ENCODE measurements around the gene GAB3. TPM values are rescaled to one million over a fixed set of nuclear protein-coding genes. Genes with fewer than 3 reads are reported as not detected.

Gene GAB3, protein sequence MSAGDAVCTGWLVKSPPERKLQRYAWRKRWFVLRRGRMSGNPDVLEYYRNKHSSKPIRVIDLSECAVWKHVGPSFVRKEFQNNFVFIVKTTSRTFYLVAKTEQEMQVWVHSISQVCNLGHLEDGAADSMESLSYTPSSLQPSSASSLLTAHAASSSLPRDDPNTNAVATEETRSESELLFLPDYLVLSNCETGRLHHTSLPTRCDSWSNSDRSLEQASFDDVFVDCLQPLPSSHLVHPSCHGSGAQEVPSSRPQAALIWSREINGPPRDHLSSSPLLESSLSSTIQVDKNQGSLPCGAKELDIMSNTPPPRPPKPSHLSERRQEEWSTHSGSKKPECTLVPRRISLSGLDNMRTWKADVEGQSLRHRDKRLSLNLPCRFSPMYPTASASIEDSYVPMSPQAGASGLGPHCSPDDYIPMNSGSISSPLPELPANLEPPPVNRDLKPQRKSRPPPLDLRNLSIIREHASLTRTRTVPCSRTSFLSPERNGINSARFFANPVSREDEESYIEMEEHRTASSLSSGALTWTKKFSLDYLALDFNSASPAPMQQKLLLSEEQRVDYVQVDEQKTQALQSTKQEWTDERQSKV
- polyA plus RNA-seq (ENCODE audit: insufficient read length in 10 of 10): 10 to 100 TPM in 1 of 10 donors, 1 to 10 TPM in 9; 3.2 to 11.3 (median 5.8) TPM
- long read RNA-seq, donor 1, partial matches to known transcripts: 0 of 1 reads
- long read RNA-seq, donor 1, other reads (novel, unspliced or antisense): 0 of 1 reads
- long read RNA-seq, donor 2: 0 reads
- long read RNA-seq, donor 3: 0 reads
- long read RNA-seq, donor 4: 0 reads
- long read RNA-seq, donor 5, partial matches to known transcripts: 0 of 1 reads
- long read RNA-seq, donor 5, other reads (novel, unspliced or antisense): 0 of 1 reads
- long read RNA-seq, donor 6, partial matches to known transcripts: 0 of 2 reads
- long read RNA-seq, donor 6, other reads (novel, unspliced or antisense): 0 of 2 reads
- long read RNA-seq, donor 7, partial matches to known transcripts: 0 of 1 reads
- long read RNA-seq, donor 7, other reads (novel, unspliced or antisense): 0 of 1 reads
- long read RNA-seq, donor 8: 0 reads
- long read RNA-seq, donor 9, partial matches to known transcripts: 0 of 2 reads
- long read RNA-seq, donor 9, other reads (novel, unspliced or antisense): 0 of 2 reads

DNA sequence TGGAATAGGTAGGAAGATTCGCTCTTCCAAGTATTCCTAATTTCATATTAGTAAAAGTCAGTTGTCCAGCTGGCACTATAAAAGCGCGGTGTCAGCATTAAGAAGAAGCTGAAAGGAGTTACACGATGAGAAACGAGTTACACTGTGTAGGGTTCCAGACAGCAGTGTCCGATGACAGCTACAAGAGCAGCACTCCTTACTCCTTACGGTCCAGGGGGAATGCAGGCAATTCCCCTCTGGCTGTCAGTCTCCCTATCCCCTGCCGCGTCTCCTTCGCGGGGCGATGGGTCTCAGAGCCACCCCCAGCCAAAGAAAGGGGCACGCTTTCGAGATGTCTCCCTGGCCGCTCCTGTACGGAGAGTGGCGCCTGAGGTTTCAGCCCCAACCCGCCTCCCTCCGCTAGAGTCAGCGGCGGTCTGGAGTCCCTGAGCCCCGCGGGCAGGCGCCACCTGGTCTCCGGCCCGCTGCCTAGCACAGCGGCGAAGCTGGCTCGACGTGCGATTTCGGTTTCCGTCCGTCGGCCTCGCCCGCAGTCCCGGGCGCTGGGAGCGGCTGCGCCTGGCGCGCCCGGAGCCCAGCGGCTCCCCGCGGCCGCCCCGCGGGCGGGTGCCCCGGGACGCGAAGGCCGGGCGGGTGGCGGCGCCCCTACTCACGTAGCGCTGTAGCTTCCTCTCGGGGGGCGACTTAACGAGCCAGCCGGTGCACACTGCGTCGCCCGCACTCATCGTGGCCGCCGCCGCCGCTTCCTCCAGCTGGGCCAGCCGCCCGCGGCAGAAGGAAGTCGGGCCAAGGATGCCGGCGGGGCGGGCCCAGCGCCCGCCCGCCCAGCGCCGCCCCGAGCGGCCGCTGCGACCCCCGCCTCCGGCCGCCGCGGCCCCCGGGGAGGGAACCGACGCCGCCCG, at the start of gene GAB3:
TSS of gene GAB3 (minus strand) at position 777 of the 902 bp plus-strand sequence. CDS start at position 725, 52 bp downstream.
- DNase-seq: peak in 1 of 3 donors; percentile 75

DNA sequence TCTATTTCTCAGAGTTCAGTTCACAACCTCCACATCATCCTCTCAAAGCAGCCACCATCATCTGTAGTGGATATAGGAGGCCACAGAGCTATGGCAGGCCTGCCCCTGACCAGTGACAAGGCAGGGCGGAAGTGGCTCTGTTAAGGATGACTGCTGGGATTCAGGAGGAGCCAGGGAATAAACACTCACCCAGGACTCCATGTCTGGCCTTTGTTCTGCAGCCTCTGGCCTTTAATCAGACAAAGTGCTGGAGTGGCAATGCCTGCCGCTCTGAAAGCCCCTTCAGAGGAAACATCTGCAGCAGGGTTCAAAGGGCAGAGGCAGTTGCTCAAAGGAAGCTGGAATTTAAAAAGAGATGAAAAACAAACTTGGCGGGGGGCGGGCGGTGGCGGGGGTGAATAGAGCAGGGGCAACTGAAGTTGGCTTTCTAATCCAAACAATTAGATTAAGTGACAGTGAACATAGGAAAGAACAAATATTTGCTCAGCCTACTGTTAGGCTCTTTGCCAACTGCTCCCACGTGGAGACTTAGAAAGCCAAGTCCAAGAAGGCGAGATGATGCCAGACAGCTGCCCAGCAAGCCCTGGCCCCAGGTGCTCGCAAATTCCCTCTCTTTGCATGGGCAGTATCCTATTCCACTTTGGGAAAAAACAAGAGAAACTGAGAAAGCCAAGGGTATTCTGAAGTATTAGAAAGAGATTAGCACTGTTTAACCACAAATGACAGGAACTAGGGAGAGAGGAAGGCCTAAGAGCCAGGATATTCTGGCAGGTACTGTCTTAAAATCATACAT, 48.9 kb upstream of the GAB3 start:
- DNase-seq: no peak

DNA sequence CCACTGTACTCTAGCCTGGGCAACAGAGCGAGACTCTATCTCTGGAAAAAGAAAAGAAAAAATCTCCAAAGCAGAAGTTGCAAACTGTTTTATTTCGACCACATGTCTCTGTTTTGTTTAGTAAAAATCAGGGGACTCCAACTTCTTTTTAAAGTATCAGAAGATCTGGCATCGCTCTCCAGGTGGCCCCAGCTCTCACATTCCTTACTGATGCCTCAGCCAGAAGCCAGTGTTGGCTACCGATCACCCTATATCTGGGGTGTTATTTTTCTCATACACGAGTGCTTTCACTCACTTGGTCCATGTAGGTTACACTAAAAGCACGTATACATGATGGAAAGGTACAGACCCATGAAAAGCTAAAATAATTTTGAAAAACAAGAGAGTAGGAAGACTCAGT, 46.1 kb upstream of the GAB3 start:
- no peak for DNase-seq

DNA sequence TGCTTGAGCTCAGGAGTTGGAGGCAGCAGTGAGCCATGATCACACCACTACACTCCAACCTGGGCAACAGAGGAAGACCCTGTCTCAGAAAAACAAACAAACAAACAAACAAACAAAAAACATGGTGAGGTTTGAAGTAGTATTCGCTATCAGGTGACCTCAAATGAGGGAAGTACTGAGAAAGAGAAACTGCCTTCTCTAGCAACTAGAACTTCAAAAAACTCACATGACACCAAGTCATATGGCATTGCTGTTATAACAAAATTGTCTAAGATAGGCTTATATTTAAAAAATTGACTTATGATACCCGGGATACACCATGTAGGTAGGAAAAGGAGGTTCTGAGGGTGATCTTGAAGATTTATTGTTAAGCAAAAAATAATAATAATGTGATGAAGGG, 44.1 kb upstream of the GAB3 start:
- no peak for DNase-seq

DNA sequence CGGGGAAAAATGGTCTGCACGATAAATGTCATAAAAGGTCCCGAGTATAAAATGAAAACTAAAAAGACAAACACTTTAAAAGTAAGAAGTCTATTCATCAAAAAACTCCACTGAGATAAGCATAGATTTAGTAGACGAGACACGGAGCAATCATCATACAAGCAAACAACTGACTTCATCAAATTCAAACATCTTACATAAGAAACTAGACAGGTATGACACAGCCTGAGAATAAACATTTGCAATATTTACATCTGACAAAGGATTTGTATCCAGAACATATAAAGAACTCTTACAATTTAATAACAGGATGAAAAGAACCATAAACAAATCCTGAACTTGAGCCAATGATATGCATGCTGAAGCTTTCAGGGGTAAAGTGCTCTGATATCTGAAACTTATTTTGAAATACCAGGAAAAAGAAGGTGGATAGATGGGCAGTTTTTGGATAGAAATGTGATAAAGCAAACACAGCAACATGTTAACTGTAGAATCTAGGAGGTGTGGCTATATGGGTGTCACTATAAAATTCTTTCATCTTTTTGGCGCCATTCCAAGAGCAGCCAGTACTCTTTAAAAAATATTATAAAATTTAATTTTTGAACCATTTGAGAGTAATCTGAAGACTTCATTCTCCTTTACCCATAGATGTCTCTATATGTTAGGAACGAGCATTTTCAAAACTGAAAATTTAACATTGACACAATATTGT, 42.4 kb upstream of the GAB3 start:
- no peak for DNase-seq

DNA sequence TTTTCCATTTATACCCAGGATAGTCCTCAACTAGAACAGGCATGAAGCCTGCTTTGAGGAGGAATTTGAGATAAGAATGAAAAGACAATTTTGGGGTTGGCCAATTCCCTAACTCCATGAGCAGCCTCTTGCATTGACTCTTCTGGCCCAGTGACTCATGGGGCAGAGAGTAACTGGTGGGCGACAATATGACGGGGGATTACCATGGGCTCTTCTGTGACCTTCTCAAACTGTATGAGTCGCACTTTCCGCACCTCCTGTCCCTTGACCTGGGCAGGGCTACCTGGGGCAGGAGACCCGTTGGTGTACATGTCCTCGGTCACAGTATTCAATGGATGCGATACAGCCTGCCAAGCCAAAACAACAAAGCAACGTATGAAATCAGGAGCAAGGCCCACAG, 41.1 kb upstream of the GAB3 start:
- DNase-seq: no peak

DNA sequence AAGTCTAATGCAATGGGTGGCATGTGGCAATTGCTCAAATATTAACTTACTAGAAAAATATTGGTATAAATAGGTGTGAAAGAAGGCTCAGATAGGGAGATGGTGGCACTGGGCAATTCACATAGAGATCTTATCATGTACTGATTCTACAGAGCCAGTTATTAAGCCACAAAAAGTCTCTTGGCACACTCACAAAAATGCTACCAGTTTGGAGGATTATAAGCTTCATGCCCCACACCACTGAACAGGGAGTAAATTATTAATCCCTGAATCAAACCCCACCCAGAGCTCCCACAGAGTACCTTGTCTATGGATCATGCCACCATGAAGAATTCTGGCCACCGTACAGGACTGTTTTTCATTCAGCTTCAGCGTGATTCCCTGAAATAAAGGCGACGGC, 40.6 kb upstream of the GAB3 start:
- no peak for DNase-seq

DNA sequence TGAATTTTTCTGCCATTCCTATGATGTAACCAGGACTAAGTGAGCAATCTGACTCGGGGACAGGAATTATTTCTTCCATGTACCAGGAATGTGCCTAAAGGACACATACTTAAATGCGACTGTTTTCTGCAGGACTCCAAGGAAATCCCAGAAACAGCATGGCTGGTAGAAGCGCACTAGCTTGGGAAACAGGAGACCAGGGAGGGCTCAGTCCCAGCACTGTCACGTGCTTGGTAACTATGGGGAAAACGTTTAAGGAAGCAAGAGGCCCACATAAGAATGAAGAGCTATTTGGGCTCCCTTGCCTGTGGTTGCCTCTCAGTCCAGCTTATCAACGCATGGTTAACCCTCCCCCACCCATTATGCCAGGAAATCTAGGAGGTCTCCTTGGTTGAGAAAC, 34.8 kb upstream of the GAB3 start:
- DNase-seq: no peak

DNA sequence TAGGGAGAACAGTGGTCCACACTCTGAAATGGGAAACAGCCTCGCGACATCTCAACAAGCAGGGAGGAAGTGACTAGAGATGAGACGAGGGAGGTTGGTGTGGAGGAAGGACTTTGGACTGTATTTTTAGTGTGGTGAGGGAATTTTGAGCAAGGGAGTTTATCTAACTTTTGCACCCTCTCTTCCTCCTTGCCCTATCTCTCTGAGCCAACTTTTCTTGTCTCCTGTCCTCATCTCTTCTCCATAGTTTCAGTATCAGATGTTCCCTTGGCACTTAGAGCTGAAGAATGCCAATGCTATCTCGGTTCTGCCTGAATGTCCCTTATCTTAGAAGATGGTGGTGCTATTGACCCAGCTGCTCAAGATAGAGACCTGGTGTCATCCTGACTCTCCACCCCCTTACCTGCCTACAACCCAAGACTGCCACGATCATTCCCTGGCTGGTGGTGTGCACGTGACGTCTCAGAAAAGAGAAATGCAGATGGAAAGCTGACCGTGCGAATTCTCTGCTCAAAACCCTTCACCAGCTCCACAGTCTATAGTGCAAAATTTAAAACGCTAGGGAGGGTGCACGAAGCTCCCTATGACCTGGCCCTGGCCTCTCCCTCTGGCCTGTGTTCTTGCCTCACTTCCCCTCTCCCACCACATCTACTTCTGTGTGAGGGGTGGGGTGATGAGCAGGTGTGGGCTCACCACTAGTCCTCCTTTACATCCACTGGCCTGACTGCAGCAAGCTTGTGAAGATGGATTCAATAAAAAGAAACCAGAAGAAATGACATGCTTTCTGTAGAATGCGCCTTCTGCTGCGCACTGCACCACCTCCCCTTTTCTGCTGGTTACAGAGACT, 33.5 kb upstream of the GAB3 start:
- DNase-seq: no peak

DNA sequence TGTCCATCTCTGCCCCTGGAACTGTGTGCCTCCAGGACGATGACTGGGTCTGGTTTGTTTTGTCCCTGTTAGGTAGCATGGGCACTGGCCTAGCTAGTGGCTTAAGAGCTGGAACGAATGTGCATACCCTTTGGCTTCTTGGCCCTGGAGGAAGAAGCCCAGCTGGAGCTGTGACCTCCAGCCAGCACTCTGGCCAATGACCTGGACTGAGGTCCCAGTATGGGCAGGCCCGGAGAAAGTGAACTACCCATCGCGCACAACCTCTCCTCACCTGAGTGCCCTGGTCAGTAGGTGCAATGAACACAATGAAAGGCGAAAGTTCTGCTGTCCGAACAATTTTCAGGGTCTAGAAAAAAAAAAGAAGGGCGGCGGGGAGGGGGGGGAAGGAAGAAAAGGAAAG, 30.1 kb upstream of the GAB3 start:
- DNase-seq: no peak

DNA sequence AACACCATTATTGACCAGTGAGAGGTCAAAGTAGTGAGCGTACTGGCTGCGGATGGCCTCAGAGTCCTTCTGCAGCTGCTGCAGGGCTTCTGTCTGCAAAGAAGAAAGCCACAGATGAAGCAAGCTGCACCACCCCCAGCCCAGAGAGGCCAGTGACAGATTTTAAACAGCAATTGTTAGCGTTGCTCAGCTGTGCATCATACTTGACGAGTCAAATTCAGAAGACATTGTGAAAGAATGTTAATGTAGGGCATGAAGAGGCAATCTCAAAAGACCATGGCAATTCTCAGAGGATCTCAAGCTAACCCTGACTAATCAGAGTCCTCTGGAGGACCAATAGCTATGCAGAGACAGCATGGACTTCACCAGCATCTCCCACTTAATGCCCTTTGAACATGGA, 28.4 kb upstream of the GAB3 start:
- no peak for DNase-seq

DNA sequence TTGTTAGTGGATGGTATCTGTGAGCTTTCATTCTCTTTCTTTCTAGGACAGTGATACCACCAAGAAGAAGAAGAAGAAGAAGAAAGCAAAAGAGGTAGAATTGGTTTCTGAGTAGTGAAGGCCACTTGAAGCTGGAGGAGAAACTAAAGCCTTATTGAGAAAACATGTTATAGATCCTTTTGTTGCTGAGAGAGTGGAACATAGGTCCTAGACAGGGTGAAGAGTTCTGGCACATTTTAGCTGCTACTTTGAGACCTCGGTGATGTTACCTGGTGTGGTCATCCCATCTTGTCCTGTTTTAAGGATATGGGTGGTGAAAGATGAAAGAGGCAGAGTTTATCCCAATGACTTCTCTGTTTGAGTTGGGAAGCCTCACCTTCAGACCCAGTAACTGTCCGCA, 25.9 kb upstream of the GAB3 start:
- no peak for DNase-seq

DNA sequence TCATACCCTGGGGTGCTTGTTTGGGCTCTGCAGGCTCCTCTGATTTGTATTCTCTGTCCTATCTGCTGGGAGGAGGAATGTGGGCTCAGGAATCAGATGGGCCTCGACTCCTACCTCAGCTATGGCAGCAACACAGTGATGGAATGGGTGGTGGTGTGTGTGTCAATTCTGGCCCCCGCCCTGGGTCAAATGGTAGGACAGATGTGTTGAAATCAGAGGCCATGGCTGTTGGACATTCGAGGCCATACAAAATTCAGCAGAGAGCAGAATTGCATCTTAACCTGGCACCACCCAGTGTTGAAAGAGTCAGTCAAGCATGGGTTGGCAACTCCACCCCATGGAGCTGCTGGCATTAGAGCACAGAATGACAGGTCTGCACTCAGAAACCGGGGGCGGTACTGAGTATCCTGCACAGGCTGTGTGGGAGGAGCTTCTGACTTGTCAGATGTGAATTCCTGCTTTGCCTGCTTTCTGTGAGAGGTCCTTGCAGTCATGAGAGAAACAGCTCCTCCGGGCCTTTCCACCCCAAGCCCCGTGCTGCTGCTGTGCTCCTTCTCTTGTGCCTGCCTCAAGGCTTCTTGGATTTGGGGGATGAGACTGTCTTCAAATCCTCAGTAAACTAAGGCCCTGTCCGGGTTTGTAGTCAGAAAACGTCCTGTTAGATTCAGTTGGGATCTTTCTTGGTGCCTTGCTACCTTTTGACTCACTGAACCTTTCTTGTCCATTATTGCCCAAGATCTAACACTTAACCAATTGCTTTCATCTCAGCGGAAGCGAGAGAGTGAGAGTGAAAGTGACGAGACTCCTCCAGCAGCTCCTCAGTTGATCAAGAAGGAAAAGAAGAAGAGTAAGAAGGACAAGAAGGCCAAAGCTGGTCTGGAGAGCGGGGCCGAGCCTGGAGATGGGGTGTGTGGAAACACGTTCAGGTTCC, 24.8 kb upstream of the GAB3 start:
- no peak for DNase-seq

DNA sequence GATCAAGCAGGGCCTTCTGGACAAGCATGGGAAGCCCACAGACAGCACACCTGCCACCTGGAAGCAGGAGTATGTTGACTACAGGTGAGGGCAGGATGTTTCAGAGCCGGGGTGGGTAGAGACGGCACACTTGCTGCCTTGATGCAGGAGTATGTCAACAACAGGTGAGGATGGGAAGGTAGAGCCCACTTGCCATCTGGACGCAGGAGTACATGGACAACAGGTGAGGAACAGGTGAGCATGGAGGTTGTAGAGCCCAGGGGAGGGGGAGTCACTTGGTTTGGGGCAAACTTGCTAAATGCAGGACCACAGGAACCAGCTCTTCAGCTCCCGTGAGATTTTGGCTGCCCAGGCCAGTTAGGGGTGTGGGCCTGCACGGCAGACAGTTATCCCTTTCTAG, 23.7 kb upstream of the GAB3 start:
- DNase-seq: no peak

DNA sequence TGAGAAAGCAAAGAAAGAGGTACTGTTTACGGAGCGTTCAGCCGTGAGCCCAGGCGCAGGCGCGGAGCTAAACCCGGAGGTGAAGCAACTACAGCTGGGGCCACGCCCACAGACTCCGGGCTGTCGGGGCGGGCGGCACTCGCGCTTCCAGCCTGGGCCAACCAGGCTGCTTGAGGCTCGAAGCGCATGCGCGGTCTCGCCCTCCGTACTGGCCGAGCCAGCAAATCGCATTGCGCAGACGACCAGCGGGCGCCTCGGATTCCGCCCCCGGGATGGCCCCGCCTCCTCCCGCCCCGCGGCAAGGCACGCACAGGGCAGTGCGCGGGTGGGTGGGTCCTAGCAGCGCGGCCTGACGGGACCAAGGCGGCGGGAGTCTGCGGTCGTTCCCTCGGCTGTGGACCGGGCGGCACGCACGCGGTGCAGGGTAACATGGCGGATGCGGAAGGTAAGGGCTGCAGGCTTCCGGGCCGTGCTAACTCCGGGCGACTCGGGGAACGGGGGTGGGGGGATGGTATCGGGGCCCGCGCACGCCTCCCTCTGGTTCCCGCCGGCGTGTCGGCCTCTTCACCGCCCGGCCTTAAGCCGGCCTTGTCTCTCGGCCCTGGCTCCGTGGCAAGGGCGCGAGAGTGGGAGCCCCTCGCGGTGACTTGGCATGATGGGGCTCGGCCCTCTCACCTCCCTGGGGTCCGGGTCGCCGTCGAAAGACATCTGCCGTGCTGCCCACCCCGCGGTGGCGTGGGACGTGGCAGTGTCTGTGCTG, 11.8 kb upstream of the GAB3 start, which contains the start of gene DKC1:
TSS of gene DKC1 (plus strand) at position 328 of the 760 bp plus-strand sequence. CDS start at position 430, 102 bp downstream.
- peak; percentile 94 to 98 (median 94) for DNase-seq

DNA sequence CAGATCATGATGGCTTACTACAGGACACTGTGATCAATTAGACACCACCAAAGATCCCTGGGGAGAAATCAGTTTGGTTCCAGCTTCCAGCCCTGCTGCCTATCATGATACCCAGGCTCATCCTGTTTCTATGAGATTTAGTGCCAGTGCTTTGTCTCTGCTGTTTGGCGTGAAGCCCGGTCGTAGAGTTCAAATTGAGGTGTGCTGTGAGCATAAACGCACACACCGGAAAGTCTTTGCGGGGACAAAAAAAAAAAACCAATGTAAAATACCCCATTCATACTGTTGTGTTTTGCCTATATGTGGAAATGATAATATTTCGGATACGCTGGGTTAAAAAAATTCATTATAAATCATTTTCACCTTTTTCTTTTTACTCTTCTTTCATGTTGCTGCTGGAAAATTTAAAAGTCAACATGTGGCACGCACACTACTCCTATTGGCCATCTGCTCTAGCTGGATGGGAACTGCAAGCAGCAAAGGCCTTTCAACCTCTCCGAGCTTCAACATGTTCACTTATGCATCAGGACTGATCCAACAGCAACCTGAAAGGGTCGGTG, 11.2 kb upstream of the GAB3 start:
- DNase-seq: no peak

Measured in muscle of back (tissue), 13 donors.